Panc1 (cell line): Measurements from ENCODE around the gene GTF2IRD2. TPM values are rescaled to one million over a fixed set of nuclear protein-coding genes. Genes with fewer than 3 reads are reported as not detected.

Source experiments
- total RNA-seq: library from RNA; stranded (reverse); gene quantifications from one replicate; pipeline ENCODE4 v1.2.1, GENCODE V29; 2021; ENCODE audit not compliant: unreplicated experiment

The GTF2IRD2 gene
- total RNA-seq, 1 experiment from 2014 or later, result 18.8 TPM

Other genes with a start within 250 kb of the GTF2IRD2 start
- 305 TPM for gene GTF2I, start 193.9 kb downstream of the GTF2IRD2 start, total RNA-seq
- gene NCF1, start 77.6 kb downstream of the GTF2IRD2 start, total RNA-seq, result not detected
- 41.1 TPM for gene CASTOR2, start 113.1 kb upstream of the GTF2IRD2 start, total RNA-seq
- gene RCC1L, start 222.2 kb upstream of the GTF2IRD2 start, total RNA-seq, result 82.0 TPM
- 44.0 TPM for gene GTF2IRD2B, start 241.0 kb upstream of the GTF2IRD2 start, total RNA-seq